Suppressor macrophage treated with lipopolysaccharide for 1 hour (primary cell): ENCODE measurements around the gene NBEAL1.
"Not testable (repeated sequence)": the region's sequence is repeated elsewhere in the genome, so short reads cannot be mapped to it uniquely, and the experiment has no call there.

Experiments
- DNase-seq, 3 donors: peaks; one replicate each; pipeline ENCODE4 v3.0.0-alpha.2; 2020 to 2022

Gene NBEAL1

GRCh38 chr2:203014456-203015199, at the start of gene NBEAL1:
Gene NBEAL1, plus strand, starts transcription at chr2:203014875. Its CDS starts 1,510 bp downstream, at chr2:203016385.
- DNase-seq, result peak; percentile 99 to 100 (median 100)

DNA sequence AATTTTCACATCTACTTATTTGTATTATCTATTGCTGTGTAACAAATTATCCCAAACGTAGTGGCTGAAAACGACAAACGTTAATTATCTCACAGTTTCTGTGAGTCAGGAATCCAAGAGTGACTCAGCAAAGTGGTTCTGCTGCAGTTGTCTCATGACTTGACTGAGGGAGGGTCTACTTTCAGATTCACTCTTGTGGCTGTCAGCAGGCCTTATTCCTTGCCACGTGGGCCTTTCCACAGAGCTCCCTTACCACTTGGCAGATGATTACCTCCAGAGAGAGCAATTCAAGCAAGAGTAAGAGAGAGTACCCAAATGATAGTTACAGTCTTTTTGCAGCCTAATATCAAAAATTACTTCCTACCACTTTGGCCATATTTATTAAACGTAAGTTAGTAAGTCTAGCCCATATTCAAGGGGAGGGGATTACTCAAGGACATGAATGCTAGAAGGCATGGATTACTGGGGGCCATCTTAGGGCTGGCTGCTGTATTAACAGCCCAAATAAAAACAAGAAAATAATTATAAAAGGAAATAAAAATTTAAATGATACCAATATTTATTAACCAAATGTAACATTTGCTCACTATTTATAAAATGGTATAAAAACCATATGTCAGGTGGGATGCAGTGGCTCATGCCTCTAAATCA, 48.7 kb upstream of the NBEAL1 start:
- peak; percentile 88 to 94 (median 93) for DNase-seq

DNA sequence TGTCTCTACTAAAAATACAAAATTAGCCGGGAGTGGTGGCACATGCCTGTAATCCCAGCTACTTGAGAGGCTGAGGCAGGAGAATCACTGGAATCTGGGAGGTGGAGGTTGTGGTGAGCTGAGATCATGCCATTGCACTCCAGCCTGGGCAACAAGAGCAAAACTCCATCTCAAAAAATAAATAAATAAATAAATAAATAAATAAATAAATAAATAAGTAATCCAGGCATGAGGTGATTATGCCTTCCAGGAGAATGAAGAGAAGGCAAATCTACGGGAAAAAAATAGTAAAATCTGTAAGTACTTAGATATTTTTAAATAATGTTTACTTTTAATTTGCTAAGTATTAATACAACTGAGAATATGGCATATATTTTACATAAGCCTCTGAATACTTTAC, 45.3 kb upstream of the NBEAL1 start:
- DNase-seq, result not testable (repeated sequence)

- DNase-seq, result no peak
Observed at GRCh38 chr2:202976809-202977208, 37.9 kb upstream of the NBEAL1 start.

DNA sequence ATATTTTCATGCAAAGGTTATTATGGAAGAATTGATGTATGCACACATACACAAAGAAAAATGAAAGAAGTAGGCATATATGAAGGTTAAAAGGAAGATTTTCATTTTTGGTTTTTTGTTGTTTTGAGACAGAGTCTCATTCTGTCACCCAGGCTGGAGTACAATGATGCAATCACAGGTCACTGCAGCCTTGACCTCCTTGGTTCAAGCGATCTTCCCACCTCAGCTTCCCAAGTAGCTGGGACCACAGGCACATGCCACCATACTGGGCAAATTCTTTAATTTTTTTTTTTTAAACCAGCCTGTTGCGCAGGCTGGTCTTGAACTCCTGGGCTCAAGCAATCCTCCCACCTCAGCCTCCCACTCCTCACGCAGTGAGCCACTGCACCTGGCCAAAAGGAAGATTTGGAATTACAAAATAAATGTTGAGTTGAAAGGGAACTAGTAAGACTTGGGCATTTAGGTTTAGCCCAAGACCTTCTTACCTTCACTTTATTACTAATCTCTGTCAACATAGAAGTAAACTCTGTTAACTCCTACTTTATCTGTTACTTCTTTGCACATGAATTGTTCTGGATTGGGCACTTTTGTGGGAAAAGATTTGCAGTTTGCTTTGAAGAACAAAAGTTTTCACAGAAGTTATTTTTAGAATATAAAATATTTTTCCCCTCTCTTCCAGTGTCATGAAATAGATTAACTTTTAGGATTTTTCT, 31.7 kb upstream of the NBEAL1 start:
- DNase-seq, result no peak

GRCh38 chr2:202989749-202990148, 24.9 kb upstream of the NBEAL1 start:
- no peak for DNase-seq

GRCh38 chr2:202990501-202990900, 24.2 kb upstream of the NBEAL1 start:
- no peak for DNase-seq

DNA sequence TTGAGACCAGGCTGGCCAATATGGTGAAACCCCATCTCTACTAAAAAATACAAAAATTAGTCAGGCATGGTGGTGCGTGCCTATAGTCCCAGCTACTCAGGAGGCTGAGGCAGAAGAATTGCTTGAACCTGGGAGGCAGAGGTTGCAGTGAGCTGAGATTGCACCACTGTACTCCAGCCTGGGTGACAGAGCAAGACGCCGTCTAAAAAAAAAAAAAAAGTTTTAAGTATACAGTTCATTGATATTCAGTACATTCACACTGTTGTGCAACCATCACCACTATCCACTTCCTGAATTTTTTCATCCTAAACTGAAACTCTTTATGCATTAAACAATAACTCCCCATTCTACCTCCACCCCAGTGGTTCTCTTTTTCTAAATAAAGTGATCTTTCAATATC, 17.6 kb upstream of the NBEAL1 start:
- DNase-seq, result peak; percentile 68 to 93 (median 88)

DNA sequence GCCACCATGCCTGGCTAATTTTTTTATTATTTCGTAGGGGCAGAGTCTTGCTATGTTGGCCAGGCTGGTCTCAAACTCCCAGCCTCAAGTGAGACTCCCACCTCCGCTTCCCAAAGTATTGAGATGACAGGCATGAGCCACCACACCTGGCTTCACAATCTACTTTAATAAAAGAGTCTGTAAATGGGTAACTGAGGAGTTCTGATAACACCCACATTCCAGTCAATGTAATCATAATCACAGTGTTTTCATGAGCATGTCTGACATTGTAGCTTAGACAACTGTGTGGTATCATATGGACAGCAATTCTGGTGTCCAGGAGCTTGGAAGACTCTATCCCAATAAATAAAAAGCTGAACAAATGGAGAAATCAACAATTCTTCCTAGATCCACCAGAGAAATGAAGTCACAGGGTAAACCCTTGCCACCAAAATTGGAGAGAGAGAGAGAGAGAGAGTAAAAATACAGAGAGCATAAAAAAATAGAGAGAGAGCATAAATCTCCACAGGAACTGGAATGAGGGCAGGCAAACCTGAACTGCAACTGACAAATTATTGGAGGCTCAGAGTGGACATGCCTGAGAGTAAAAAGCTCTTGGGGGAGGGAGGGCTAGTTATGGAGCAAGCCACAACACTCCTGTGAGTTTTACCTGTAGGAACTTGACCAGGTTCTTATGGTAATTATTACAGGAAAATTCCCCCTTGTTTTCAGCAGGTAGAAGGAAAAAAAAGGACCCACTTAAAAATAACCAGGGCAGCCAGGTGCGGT, 12.4 kb upstream of the NBEAL1 start:
- DNase-seq, result no peak

DNA sequence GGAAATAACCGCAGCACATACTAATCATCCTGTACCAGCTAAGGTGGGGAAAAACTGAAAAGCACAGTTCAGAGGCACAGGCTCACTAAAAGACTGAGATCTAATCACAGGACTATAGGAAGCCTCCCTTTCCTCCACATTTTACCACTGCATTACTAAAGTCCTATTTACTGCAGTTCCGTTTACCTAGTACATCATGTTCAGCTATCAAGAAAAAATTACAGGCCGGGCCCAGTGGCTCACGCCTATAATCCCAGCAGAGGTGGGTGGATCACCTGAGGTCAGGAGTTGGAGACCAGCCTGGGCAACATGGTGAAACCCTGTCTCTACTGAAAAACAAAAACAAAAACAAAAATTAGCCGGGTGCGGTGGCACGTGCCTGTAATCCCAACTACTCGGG, 11.0 kb upstream of the NBEAL1 start:
- no peak for DNase-seq

DNA sequence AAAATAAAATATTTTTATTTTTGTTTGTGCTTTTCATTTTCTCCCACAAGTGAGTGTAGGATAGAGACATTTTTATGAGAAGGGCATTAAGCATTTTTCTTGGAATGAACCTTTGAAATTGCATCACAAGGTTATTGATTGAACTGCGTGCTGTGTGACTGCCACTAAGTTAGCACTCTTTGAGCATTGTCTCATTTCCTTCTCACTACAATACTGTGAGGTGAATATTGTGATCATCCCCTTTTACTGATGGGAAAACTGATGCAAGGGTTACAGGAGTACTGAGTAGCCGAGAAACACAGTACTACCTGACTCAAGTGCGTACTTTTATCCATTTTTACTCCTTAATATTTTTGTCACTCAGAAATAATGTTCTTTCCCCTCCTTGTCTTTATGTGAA, 2.0 kb downstream of the NBEAL1 start:
- DNase-seq, result no peak

- no peak for DNase-seq
Observed at GRCh38 chr2:203018181-203018580, 3.5 kb downstream of the NBEAL1 start.

DNA sequence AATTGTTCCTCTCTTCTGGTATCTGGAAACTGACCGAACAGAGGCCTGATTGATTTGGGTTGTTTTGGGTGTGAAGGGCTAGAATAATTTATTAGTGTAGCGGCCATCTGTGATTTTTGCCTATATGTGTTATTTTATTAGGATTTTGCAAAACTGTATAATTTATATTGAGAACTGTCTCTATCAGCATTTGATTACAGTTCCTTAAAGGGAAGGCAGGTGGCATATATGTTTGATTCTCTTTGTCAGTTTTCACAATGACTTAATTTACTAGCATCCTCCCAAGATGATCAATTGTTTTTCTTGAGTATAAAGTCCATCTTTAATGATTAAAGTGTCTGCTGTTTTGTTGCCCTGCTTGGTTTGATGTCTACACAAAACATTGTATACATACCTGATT, 4.5 kb downstream of the NBEAL1 start:
- no peak for DNase-seq

- DNase-seq, result no peak
Observed at GRCh38 chr2:203021991-203022390, 7.3 kb downstream of the NBEAL1 start.

DNA sequence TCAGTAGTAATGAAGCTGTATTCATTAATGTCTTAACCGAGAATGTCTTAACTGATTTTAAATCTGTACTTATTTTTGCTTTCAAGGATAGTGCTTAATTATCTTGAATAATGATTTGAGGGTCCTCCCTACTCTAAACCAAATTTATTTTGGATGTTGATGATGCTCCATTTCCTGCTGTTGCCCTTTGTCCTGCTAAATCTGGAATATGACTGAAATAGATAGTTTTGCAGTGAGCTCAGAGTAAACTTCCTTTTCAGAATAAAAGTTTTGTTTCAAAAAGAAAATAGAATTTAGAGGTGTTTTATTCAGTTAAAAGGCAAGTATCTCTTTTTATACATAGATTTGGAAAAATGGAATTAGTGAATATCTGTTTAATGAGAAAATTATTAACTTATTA, 8.1 kb downstream of the NBEAL1 start:
- DNase-seq, result no peak

- DNase-seq, result no peak
Observed at GRCh38 chr2:203025592-203025991, 10.9 kb downstream of the NBEAL1 start.

- DNase-seq, result no peak
Observed at GRCh38 chr2:203030545-203030944, 15.9 kb downstream of the NBEAL1 start.

DNA sequence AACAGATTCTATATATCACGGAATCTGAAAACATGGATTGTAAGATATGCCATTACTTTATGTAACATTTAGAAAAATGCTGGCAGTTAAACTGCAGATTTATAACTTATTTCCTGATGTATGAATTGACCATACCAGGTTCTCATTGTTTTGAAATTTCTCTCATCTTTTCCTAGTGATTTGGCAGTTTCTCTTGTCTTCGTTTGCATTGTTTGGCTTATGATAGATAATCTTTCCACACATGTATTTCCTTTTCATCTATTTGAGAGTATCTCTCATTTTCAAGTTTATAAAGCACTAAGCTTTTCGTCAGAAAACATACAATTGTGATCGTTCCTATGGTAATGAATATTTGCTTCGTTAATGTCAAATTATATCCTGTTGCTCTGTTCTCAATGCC, 16.3 kb downstream of the NBEAL1 start:
- DNase-seq, result no peak

DNA sequence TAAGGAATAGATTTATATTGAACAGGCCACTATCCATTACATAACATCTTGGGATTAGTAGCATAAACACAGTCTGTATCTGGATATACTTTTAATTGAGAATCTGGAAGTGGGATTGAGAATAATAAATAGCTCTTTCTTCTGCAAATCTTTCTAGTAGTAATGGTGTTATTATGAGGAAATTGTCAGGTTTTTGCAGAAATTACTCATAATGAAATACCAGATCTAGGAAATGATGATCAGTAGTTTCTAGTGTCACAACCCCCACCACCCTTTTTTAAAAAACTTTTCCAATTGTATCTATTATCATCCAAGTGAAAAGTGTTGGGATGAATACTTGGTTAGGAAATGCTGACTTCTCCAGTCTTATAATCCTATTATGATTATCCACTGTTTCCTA, 18.7 kb downstream of the NBEAL1 start:
- peak in 1 of 3 donors; percentile 16 for DNase-seq

- no peak for DNase-seq
Observed at GRCh38 chr2:203035879-203036470, 21.3 kb downstream of the NBEAL1 start.

DNA sequence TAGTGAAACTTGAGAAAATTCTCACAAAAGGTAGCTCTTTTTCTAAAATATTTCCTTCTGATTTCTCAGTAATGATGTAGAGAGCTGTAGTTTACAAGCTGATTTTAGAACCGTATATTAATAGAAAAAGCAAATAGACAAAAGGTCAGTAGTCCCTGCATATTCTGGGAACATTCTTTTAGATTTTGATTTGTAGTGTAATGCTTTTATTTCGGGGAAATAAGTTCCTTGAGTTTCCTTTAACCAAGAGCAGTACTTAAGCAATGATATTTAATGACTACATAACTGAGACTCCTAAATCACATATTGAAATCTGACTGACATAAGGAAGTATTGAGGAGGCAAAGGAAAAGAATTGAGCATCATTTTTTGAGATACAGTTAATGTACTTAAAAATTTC, 22.4 kb downstream of the NBEAL1 start:
- DNase-seq, result no peak

DNA sequence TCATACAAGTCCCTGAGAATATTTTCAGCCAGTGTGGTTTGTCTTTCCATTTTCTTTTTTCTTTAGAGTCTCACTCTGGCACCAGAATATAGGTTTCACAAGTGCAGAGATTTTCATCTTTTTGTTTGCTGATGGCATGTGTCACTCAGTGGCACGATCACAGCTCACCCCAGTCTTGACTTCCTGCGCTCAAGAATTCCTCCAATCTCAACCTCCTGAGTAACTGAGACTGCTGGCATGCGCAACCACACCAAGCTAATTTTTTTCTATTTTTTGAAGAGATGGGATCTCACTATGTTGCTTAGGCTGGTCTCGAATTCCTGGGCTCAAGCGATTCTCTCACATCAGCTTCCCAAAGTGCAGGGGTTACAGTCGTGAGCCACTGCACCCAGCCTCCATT, 23.9 kb downstream of the NBEAL1 start:
- no peak for DNase-seq

DNA sequence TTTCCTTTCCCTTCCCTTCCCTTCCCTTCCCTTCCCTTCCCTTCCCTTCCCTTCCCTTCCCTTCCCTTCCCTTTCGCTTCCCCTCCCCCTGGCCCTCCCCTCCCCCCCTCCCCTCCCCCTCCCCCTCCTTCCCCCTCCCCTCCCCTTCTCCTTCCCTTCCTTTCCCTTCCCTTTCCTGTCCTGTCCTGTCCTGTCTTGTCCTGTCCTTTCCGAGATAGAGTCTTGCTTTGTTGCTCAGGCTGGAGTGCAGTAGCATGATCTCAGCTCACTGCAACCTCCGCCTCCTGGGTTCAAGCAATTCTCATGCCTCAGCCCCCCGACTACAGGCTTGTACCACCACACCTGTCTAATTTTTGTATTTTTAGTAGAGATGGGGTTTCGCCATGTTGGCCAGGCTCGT, 24.5 kb downstream of the NBEAL1 start:
- DNase-seq, result not testable (repeated sequence)
